ENCODE data around the gene BEND7.

The BEND7 gene

DNA sequence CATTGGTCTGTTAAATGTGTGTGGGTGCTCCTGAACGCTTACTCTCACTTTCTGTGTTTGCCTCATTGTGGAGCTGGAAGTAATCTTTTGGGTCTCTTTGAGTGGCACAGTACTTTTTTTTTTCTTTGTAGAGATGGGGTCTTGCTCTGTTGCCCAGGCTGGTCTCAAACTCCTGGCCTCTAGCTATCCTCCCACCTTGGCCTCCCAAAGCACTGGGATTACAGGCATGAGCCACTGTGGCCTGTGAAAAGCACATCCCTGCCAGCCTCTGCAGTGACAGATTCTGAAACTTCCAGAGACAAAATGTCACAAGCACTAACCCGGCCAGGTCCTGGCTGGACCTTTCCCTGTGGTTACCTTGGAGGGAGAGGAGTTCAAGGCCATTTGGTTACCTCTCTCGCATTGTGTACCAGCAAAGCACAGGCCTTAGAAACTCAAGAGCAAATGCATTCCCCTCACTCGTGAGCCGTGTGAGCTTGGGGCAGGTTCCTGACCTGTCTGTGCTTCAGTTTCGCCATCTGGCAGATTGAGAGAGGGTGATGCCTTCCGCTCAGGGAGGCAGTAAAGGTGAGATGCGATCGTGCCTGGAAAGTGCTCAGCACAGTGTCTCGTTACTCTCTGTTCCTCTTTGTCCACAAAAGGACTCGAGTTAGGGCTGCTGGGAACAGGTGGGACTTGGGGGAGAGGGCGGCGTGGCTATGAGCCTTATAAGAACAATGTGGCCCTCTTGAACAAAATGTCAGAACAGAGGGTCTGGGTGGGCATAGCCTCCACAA lies 108.1 kb downstream of the BEND7 start:
- H3K79me2 ChIP-seq (ENCODE audit: control insufficient read depth, low read length): no peaks in the 10 kb centered on the region
- H4K20me1 ChIP-seq (ENCODE audit: control insufficient read depth, insufficient read depth, low read depth, low read length): no peaks in the 10 kb centered on the region
- H3K9me3 ChIP-seq (ENCODE audit: control insufficient read depth, insufficient read depth, low read length): no peaks in the 10 kb centered on the region
- H3K9me2 ChIP-seq (replicated peaks; ENCODE audit: control insufficient read depth, low read length): no peaks in the 10 kb centered on the region
- H3K27me3 ChIP-seq (ENCODE audit: control insufficient read depth, low read length): peaks cover 25% of the 10 kb centered on the region
- H3K4me1 ChIP-seq (ENCODE audit: control insufficient read depth, low read length): peaks cover 32% of the 10 kb centered on the region
- TF ChIP-seq EZH2phosphoT487 (IDR thresholded peaks at IDR 0.05; ENCODE audit: borderline replicate concordance, low read length): no peak
- TF ChIP-seq, protein P1, sequence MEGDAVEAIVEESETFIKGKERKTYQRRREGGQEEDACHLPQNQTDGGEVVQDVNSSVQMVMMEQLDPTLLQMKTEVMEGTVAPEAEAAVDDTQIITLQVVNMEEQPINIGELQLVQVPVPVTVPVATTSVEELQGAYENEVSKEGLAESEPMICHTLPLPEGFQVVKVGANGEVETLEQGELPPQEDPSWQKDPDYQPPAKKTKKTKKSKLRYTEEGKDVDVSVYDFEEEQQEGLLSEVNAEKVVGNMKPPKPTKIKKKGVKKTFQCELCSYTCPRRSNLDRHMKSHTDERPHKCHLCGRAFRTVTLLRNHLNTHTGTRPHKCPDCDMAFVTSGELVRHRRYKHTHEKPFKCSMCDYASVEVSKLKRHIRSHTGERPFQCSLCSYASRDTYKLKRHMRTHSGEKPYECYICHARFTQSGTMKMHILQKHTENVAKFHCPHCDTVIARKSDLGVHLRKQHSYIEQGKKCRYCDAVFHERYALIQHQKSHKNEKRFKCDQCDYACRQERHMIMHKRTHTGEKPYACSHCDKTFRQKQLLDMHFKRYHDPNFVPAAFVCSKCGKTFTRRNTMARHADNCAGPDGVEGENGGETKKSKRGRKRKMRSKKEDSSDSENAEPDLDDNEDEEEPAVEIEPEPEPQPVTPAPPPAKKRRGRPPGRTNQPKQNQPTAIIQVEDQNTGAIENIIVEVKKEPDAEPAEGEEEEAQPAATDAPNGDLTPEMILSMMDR (IDR thresholded peaks at IDR 0.05; ENCODE audit: low read depth, low read length, poor library complexity, severe bottlenecking): no peak
- H3F3A ChIP-seq (ENCODE audit: control insufficient read depth, insufficient read depth): no peaks in the 10 kb centered on the region
- no peak overlapping the region for H3K4me3 ChIP-seq (ENCODE audit: low read length)
- no peaks in the 10 kb centered on the region for H3K36me3 ChIP-seq (ENCODE audit: control insufficient read depth, low read length)
- H3K4me2 ChIP-seq (ENCODE audit: low read length): no peak overlapping the region
- H3K27ac ChIP-seq (ENCODE audit: low read depth, low read length): no peak overlapping the region

DNA sequence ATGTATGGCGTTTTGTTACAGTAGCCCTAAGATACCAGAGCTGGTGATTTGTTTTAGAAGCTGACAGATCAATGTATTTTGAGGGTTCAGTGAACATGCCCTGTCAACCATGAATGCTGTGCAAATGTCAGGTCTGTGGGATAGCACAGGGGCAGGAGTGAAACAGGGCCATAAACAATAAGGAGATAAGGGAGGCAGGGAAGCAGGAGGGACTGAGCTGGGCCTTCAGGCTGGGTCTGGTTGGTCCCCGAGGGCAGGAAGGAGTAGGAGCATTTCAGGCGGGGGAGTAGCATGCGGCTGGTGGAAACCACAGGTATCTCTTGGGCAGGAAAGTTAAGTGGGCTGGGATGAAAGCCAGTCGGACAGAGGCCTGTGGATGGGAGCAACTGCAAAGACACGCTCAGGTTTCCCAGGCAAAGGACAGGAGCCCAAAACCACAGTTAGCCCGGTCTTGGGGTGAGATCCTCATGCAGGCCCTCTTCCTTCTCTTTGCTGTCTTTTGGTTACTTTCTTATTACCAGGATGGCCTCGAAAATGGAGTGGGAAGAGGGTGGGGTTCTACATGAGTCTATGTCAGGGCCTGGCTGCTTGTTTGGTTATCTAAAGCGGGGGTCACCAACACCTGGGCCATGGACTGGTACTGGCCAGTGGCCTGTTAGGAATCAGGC lies 111.2 kb downstream of the BEND7 start:
- TF ChIP-seq EZH2phosphoT487 (IDR thresholded peaks at IDR 0.05; ENCODE audit: borderline replicate concordance, low read length): no peak
- TF ChIP-seq, protein P1 (IDR thresholded peaks at IDR 0.05; ENCODE audit: low read depth, low read length, poor library complexity, severe bottlenecking): no peak
- Histone ChIP-seq H3K79me2 (ENCODE audit: control insufficient read depth, low read length) (no peaks in the 10 kb centered on the region), H3K9me3 (ENCODE audit: control insufficient read depth, insufficient read depth, low read length) (no peaks in the 10 kb centered on the region), H3K36me3 (ENCODE audit: control insufficient read depth, low read length) (no peaks in the 10 kb centered on the region), H3K27ac (ENCODE audit: low read depth, low read length) (no peak overlapping the region), H3K4me2 (ENCODE audit: low read length) (no peak overlapping the region), H4K20me1 (ENCODE audit: control insufficient read depth, insufficient read depth, low read depth, low read length) (no peaks in the 10 kb centered on the region), H3K4me3 (ENCODE audit: low read length) (no peak overlapping the region), H3K9me2 (replicated peaks; ENCODE audit: control insufficient read depth, low read length) (no peaks in the 10 kb centered on the region), H3F3A (ENCODE audit: control insufficient read depth, insufficient read depth) (no peaks in the 10 kb centered on the region), H3K4me1 (ENCODE audit: control insufficient read depth, low read length) (peaks cover 20% of the 10 kb centered on the region), H3K27me3 (ENCODE audit: control insufficient read depth, low read length) (peaks cover 19% of the 10 kb centered on the region)

DNA sequence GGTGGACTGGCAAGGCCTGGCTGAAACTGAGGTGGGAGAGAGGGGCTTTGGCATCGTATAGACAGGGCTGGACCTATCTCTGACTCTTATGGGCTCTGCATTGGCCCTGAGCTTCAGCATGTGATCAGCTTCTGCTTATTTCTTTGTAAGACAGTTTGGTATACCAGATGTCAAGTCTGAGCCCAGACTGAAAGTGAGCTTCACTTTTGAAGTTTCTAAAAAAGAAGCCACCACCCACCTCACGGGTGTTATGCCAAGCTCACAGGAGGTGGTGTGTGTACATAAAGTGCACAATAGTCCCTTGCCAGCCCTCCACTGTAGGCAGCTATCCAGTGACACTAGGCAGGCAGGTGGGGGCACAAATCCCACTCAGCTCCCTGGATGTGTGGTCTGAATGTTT lies 112.1 kb downstream of the BEND7 start:
- Histone ChIP-seq H3K4me3 (ENCODE audit: low read length) (no peak overlapping the region), H3K27ac (ENCODE audit: low read depth, low read length) (no peak overlapping the region), H3K27me3 (ENCODE audit: control insufficient read depth, low read length) (peaks cover 10% of the 10 kb centered on the region; the same call in 1 of the 2 replicates), H3F3A (ENCODE audit: control insufficient read depth, insufficient read depth) (no peaks in the 10 kb centered on the region), H3K36me3 (ENCODE audit: control insufficient read depth, low read length) (no peaks in the 10 kb centered on the region), H4K20me1 (ENCODE audit: control insufficient read depth, insufficient read depth, low read depth, low read length) (no peaks in the 10 kb centered on the region), H3K4me2 (ENCODE audit: low read length) (no peak overlapping the region), H3K9me2 (replicated peaks; ENCODE audit: control insufficient read depth, low read length) (no peaks in the 10 kb centered on the region), H3K79me2 (ENCODE audit: control insufficient read depth, low read length) (no peaks in the 10 kb centered on the region), H3K9me3 (ENCODE audit: control insufficient read depth, insufficient read depth, low read length) (no peaks in the 10 kb centered on the region), H3K4me1 (ENCODE audit: control insufficient read depth, low read length) (peaks cover 12% of the 10 kb centered on the region)
- no peak for TF ChIP-seq EZH2phosphoT487 (IDR thresholded peaks at IDR 0.05; ENCODE audit: borderline replicate concordance, low read length)
- TF ChIP-seq, protein P1 (IDR thresholded peaks at IDR 0.05; ENCODE audit: low read depth, low read length, poor library complexity, severe bottlenecking): no peak
